Measurements from ENCODE around the gene REEP1. TPM values are rescaled to one million over a fixed set of nuclear protein-coding genes. Genes with fewer than 3 reads are reported as not detected.
A peak's percentile ranks its signal among the peaks of the same experiment; 100 is the strongest.

REEP1 gene
- total and polyA plus RNA-seq, 2 of the 4 experiments (the other 2 are of a cell fraction), result under 0.01 to 0.03 TPM

DNA sequence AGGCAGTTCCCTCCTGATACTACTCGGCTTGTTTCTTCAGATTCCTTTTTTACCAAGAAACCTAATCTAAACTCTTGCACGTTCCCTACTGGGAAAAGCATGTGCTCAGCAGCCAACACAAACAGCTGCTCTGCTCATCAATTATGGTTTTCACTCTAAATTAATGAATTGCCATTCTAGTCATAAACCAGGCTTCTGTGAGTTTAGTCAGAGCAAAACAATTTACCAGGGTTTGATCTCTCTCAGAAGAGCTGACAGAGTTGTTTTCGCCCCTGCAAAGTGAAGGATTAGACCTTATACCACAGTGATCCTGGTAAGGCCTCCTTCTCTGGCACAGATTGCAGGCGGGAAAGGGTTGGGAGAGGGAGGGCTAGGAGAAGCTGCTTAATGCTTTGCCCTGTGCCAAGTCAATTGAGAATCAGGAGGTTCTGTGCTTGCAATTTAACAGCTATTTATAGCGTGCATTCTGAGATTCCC, 57.2 kb downstream of the REEP1 start:
- Histone ChIP-seq H4K20me1 (ENCODE audit: insufficient read depth, low read length) (no peaks in the 10 kb centered on the region), H3K4me3 (ENCODE audit: insufficient read depth, low read depth, low read length) (no peak overlapping the region), H3K56ac (ENCODE audit: extremely low read depth, insufficient read depth, low read length) (no peak overlapping the region), H4K91ac (ENCODE audit: insufficient read depth, low read depth, low read length) (no peak overlapping the region), H3K18ac (ENCODE audit: low read depth, low read length) (no peak overlapping the region), H2AK5ac (ENCODE audit: low read depth, low read length) (no peak overlapping the region), H3K4me2 (ENCODE audit: low read depth, low read length) (no peak overlapping the region; the same call in 1 of the 2 replicates), H2AFZ (replicated peaks; ENCODE audit: low read length, poor library complexity) (no peak overlapping the region), H4K5ac (ENCODE audit: low read depth, low read length) (no peak overlapping the region), H3K9me1 (ENCODE audit: insufficient read depth, low read length) (peaks cover 3% of the 10 kb centered on the region; the same call in 1 of the 2 replicates), H3K36me3 (ENCODE audit: control insufficient read depth, insufficient read depth, low read length) (no peaks in the 10 kb centered on the region), H4K8ac (ENCODE audit: low read depth in 2 of 2, low read length in 2 of 2) (no peak overlapping the region), H3K79me1 (ENCODE audit: low read depth in 1 of 2, low read length in 2 of 2) (no peaks in the 10 kb centered on the region), H3K23ac (ENCODE audit: low read depth, low read length) (no peak overlapping the region), H2BK5ac (ENCODE audit: low read depth, low read length, poor library complexity, severe bottlenecking) (no peak overlapping the region), H2BK20ac (ENCODE audit: low read depth, low read length) (no peak overlapping the region), H3K27ac (ENCODE audit: insufficient read depth, low read length) (no peak overlapping the region), H2BK120ac (ENCODE audit: low read depth, low read length) (no peak overlapping the region), H2BK15ac (ENCODE audit: low read depth, low read length) (no peak overlapping the region), H3K4me1 (ENCODE audit: control insufficient read depth, insufficient read depth, low read length) (no peaks in the 10 kb centered on the region; the same call in 1 of the 2 replicates), H3K9ac (ENCODE audit: low read depth, low read length) (no peak overlapping the region), H3K9me3 (ENCODE audit: control insufficient read depth, insufficient read depth, low read length) (no peaks in the 10 kb centered on the region), H3K4ac (ENCODE audit: low read depth, low read length) (no peak overlapping the region), H3K27me3 (ENCODE audit: control insufficient read depth, insufficient read depth, low read length) (peaks cover 38% of the 10 kb centered on the region), H3K14ac (replicated peaks; ENCODE audit: low read depth, low read length) (no peak overlapping the region), H2AK9ac (replicated peaks; ENCODE audit: low read depth, low read length, poor library complexity) (no peak overlapping the region)
- in situ Hi-C loops (cut with MboI; ENCODE audit: low sequenced_read_pairs) (no loop called here), intact Hi-C loops (cut with micrococcal nuclease) (no loop called here), dilution Hi-C loops (cut with HindIII; ENCODE audit: low sequenced_read_pairs, unreplicated experiment) (no loop called here)
- WGBS, 2 experiments (ENCODE audit: extremely low coverage in 2 of 2, insufficient read length in 1 of 2), result 20% methylated on average over 1 of the region's 5 CpGs; no CpG with 5 or more reads in 1 of the 2 experiments
- no peak for TF ChIP-seq SMC3 (IDR thresholded peaks at IDR 0.05; ENCODE audit: low read depth, low read length)
- TF ChIP-seq POLR2A (IDR thresholded peaks at IDR 0.05; ENCODE audit: low read depth, low read length), result no peak
- TF ChIP-seq NFE2L2 (IDR thresholded peaks at IDR 0.05; ENCODE audit: low read depth, low read length), result no peak
- TF ChIP-seq, protein P1, sequence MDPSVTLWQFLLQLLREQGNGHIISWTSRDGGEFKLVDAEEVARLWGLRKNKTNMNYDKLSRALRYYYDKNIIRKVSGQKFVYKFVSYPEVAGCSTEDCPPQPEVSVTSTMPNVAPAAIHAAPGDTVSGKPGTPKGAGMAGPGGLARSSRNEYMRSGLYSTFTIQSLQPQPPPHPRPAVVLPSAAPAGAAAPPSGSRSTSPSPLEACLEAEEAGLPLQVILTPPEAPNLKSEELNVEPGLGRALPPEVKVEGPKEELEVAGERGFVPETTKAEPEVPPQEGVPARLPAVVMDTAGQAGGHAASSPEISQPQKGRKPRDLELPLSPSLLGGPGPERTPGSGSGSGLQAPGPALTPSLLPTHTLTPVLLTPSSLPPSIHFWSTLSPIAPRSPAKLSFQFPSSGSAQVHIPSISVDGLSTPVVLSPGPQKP (IDR thresholded peaks at IDR 0.05; ENCODE audit: borderline replicate concordance, low read depth, low read length), result no peak
- no peak for TF ChIP-seq MXI1 (IDR thresholded peaks at IDR 0.05; ENCODE audit: borderline replicate concordance, low read depth, low read length)
- TF ChIP-seq FOS (IDR thresholded peaks at IDR 0.05; ENCODE audit: low read depth, low read length), result no peak
- TF ChIP-seq CHD1 (IDR thresholded peaks at IDR 0.05; ENCODE audit: low read depth, low read length), result no peak
- no peak for TF ChIP-seq RAD21 (IDR thresholded peaks at IDR 0.05; ENCODE audit: low read length)
- no peak for TF ChIP-seq USF2 (IDR thresholded peaks at IDR 0.05; ENCODE audit: low read depth, low read length)
- no peak for TF ChIP-seq RCOR1 (IDR thresholded peaks at IDR 0.05; ENCODE audit: insufficient replicate concordance, low read length)
- TF ChIP-seq MAZ (IDR thresholded peaks at IDR 0.05; ENCODE audit: borderline replicate concordance, low read depth, low read length), result no peak
- TF ChIP-seq CTCF (conservative IDR thresholded peaks at IDR 0.05; ENCODE audit: low read depth, low read length), result no peak
- no TSS peak for BruUV-seq (replicated peaks)
- no peak; the same call in 1 of the 2 replicates for ATAC-seq (ENCODE audit: low read depth)
- ChIA-PET POLR2A (ENCODE audit: unreplicated experiment) (no interaction called here), CTCF (no interaction called here)
- peak; percentile 18 for DNase-seq

Measured in IMR-90 (cell line).